GM18520 (cell line): Measurements from ENCODE around the gene JUP.

Experiments
- ATAC-seq: cut with Tn5 transposase; IDR thresholded peaks from one replicate; pipeline ENCODE4 v1.9.1; 2021; ENCODE audit not compliant: unreplicated experiment

Gene JUP

DNA sequence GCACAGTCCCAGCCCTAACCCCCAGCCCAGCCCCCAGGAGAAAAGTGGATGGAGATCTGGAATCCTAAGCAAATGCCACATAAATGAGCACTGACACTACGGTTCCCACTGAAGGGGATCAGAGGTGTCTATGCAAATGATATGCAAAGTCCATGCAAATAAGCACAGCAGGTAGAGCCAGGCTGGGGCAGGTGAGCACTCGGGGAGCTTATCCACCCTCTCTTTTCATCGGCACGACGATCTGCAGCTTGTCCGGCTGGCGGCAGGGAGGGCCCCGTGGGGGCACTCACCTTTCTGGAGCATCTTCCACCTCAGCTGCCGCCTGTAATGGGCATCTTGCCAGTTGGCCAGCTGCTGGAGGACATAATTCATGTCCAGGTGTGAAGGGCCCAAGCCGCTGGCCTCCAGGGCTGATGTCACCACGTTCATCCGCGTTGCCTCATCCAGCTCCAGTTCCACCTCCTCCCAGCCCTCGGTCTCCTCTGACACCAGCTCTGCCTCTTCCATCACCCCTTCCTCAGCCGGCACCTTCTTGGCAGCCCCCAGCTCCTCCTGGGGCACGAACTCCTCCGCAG, 61.9 kb downstream of the JUP start:
- ATAC-seq: no peak

DNA sequence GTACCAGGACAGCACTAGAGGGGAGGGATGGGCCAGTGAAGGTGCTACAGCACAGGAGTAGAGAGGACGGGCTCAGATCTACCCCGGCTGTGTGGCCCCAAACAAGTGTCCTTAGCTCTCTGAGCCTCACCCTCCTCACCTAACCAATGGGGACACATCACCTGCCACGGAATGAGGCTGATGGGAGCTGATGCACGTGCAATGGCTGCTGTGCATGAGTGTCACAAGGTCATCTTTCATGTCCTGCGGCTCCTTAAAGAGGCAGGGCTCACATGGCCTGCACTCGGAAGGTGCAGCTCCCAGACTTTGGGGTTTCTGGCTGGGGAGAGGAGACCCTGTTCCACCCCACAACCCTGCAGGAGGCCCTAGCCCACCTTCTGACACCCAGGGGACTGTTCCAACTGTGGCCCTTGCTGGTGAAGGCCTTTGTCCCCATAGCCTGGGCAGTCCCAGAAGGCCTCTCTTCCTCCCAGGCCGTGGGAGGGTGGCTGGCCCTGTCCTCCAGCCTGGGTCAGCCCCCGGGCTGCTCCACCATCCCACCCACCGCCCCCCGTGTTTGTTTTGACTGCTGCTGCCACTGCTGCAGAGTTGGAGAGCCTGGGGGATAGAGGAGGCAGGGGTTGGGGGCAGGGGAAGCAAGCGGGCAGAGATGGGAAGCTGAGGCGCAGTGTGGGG, 62.6 kb downstream of the JUP start:
- ATAC-seq: no peak

DNA sequence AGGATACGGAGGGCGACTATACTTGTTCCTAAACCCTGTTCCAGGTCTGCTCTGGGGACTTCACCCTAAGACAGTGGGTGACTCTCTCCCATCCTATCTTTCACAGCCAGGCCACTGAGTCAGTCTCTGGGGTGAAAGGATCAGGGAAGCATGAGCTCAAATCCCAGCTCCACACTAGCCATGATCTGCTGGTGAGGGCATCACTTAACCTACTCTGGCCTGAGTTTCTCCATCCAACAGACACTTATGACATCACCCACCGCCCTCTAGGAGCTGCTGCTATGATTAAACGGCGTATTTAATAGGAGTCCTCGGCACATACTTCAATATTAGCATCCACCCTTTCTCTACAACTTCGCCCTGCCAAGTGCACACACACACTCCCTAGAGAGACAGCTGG, 64.3 kb downstream of the JUP start:
- no peak for ATAC-seq

GRCh38 chr17:41718287-41718645, 68.2 kb downstream of the JUP start:
- ATAC-seq: no peak

- ATAC-seq: no peak
These were observed 68.9 kb downstream of the JUP start for GRCh38 chr17:41717408-41718286.

DNA sequence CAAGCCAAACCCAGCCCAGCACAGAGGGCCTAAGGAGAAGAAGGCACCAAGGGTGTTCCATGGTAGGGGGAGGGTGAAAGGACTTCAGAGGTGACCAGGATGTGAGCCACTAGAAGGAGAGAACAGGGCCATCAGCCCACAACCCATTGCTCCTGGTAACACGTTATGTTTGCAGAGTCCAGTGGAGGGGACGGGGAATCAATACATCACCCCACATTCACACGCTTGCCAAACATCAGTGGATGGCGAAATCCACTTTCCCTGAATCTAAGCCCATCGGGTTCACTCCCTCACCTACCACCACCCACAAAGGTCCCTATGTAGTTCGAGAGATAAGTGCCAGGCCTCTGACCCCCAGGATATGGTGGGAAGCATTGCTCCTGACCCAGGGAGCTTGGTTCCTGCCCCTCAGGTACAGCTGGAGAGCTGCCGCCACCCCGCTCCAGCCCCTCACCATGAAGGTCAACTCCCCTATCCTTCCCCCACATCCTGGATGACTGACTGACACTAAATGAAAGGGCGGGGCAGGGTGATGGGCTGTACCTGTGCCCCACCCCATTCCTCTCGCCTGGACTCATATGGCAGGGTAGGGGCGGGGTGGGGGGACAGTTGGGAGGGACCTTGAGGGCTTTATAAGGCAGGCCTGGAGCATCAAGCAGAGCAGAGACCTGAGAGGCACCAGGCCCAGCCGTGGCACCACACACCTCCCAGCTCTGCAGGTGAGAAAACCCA, 74.7 kb downstream of the JUP start, which contains the start of gene GAST:
Gene GAST (plus strand): TSS at position 663 of the 732 bp plus-strand sequence. CDS start 3,106 bp downstream, outside the sequence.
- ATAC-seq: no peak

GRCh38 chr17:41710472-41711090, 75.9 kb downstream of the JUP start:
- ATAC-seq: no peak

DNA sequence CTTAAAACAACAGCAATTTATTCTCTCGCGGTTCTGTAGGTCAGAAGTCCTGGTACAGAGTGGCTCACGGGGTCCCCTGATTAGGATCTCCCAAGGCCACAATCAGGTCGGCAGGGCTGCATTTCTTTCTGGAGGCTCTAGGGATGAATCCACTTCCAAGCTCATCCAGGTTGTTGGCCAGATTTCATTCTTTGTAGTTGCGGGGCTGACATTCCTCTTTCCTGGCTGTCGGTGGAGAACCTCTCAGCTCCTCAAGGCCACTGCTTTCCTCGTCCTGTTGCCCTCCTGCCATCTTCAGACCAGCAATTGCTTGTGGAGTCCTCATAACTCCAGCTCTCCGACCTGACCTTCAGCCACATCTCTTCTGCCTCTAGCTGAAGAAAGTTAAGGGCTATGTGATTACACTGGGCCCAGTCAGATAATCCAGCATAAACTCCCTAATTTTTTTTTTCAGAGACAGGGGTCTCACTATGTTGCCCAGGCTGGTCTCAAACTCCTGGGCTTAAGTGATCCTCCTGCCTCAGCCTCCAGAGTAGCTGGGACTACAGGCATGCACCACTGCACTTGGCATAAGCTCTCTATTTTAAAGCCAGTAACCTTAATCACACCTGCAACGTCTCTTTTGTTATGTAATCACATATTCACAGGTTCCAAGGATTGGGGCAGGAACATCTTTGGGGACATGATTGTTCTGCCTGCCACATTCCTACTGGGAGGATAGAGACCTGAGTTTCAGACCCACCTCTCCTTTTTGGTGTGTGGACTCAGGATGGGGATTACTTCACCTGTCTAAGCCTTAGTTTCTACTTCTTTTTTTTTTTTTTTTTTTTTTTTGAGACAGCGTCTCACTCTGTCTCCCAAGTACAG, 78.5 kb downstream of the JUP start:
- no peak for ATAC-seq

DNA sequence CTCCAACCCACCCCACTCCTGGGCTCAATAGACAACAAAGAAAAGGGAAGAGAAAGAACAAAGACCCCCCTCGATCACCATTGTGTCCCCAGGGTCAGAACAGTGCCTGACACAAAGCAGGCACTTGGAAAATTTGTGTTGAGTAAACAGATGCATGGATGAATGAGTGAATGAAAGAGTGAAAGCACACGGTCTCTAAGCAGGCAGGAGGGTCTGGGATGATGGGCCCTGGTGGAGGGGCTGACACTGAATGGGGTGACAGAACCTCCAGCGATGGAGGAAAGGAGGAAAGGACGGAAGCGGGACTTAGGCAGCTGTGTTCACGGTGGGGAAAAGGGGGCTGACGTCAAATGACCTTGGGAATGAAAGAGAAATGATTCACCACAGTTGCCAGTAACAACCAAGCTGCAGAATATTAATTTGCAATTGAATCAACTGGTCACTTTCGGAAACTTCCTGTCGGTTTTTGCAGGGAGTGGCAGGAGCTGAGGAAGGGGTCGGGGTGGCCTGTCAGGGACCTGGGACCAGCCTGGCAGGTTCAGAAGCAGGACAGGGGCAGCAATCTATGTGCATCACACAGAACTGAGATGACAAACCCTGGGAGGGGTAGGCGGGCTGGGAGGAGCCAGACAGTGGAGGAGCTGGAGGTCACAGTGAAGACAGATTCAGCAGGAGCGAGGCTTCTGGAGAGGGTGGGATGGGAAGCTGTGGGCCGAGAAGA, 81.1 kb downstream of the JUP start:
- ATAC-seq: no peak
